GM12873 (cell line): ENCODE results near the gene JSRP1.

ENCODE experiments used
- TF ChIP-seq, protein P1 (sequence below): IDR thresholded peaks from 2 replicates; pipeline ENCODE4 v1.5.1; 2012; ENCODE audit warnings: low read depth, mild to moderate bottlenecking, moderate library complexity, low read length, control low read depth; ENCODE audit not compliant: insufficient read depth; ENCODE audit errors: missing control alignments

JSRP1 gene

GRCh38 chr19:2217591-2217990 lies 38.6 kb downstream of the JSRP1 start:
- TF ChIP-seq, protein P1, sequence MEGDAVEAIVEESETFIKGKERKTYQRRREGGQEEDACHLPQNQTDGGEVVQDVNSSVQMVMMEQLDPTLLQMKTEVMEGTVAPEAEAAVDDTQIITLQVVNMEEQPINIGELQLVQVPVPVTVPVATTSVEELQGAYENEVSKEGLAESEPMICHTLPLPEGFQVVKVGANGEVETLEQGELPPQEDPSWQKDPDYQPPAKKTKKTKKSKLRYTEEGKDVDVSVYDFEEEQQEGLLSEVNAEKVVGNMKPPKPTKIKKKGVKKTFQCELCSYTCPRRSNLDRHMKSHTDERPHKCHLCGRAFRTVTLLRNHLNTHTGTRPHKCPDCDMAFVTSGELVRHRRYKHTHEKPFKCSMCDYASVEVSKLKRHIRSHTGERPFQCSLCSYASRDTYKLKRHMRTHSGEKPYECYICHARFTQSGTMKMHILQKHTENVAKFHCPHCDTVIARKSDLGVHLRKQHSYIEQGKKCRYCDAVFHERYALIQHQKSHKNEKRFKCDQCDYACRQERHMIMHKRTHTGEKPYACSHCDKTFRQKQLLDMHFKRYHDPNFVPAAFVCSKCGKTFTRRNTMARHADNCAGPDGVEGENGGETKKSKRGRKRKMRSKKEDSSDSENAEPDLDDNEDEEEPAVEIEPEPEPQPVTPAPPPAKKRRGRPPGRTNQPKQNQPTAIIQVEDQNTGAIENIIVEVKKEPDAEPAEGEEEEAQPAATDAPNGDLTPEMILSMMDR, result no peak

GRCh38 chr19:2216361-2217225 lies 39.6 kb downstream of the JSRP1 start:
- TF ChIP-seq, protein P1, result no peak

- TF ChIP-seq, protein P1, result no peak
These were observed 40.9 kb downstream of the JSRP1 start for GRCh38 chr19:2215281-2215751.

DNA sequence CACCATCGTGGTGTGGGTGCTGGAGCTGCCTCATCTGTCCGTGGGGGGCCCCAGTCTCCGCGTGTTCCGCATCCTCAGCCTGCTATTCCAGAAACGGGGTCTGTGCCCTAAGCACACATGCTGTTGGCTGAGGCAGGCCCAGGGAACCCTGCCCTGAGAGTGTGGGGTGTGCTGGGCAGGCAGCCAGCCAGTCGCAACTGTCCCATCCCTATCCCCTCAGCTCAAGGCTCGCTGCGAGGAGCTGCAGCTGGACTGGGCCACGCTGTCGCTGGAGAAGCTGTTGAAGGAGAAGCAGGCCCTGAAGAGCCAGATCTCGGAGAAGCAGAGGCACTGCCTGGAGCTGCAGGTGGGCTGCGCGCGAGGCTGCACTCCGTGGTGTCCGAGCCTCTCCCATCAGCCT lies 42.0 kb downstream of the JSRP1 start:
- TF ChIP-seq, protein P1, result no peak

GRCh38 chr19:2213799-2214198 lies 42.4 kb downstream of the JSRP1 start:
- TF ChIP-seq, protein P1, result no peak

- TF ChIP-seq, protein P1, result no peak
These were observed 43.1 kb downstream of the JSRP1 start for GRCh38 chr19:2212861-2213711.
